ENCODE measurements around the gene KATNAL1.
"Not testable (repeated sequence)": the region's sequence is repeated elsewhere in the genome, so short reads cannot be mapped to it uniquely, and the experiment has no call there.

KATNAL1 gene

DNA sequence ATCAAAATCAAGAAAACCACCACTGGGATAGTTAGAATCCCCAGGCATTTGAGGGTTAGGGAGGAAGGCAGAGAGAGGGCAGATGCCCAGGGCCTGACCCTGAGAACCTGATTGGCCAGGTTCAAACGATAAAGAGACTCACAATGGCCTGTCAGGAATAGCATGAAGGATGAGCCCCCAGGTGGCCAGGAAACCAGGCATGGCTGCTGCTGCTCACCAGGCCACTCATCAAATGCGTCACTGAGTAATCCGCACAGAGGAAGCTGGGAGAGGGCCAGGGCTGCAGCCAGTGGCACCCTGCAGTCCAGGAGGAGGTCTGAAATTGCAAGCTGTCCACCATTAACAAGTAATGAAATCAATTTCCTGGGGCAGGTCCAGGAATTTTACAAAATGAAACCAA is 111.3 kb downstream of the KATNAL1 start:
- no peak for DNase-seq

GRCh38 chr13:30194906-30195305 is 112.4 kb downstream of the KATNAL1 start:
- DNase-seq: no peak

- no peak for DNase-seq
Observed at GRCh38 chr13:30193279-30194234, 113.8 kb downstream of the KATNAL1 start.

- DNase-seq: peak; percentile 89
Observed at GRCh38 chr13:30192320-30193093, 114.8 kb downstream of the KATNAL1 start.

DNA sequence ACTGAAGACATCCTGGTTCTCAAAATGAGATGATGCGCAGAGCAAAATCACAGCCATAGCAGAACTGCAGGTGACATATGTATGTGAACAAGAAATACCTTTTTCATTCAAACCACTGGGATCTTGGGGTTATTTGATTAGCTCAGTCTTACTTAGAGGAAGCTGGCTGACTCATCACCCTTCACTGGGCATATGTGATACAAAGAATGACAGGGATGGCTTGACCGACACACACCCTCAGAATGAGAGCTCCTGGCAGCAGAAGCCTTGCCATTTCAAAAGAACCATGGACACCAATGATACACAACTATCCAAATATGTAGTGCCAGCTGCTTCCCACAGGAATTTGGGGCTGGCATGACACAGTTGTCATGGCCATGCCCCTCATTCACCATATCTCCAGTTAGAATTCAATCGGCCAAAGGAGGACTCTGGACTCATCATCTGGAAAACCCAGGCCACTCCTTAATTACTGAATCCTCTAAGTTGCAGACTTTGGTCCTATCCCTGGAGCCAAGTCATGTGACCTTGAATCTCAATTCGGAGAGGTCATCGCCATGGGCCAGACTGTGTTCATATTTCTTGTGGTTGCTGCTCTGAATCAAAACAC is 115.8 kb downstream of the KATNAL1 start:
- DNase-seq: no peak

DNA sequence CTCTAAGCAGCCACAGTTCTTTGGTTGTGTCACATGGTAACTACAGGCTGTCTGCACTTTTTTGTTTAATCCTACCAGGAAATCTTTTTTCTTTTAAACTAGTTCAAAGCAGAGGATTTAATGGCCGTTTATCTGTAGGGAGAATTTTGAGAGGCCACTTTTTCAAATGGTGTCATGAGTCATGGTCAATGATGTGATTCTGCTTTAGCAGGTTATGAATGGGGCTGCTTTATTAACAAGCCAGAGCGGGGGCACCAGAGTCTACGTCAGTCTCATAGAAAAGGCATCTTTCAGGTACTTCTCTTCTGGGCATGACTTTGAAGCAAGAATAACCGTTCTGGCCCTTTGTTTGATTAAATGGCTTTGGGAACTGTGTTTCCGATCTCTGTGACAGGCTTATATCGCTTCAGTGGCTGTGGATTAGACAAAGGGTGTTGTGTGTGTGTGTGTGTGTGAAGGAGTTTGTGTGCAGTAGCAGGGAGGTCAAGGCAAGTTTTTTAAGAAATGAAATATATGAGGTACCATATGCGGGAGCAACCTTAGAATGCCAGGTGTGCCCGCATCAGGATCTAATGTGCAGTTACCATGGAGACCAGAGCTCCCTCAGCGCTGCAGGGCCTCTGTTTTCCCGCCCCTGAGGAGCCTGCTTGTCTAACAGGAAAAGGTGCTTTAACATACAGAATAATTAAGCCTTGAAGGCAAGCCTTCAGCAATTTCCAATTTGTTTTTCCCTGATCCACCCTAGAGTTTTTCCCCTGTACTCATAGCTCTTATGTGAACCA is 120.5 kb downstream of the KATNAL1 start:
- DNase-seq: no peak

- DNase-seq: no peak
Observed at GRCh38 chr13:30181888-30182651, 125.3 kb downstream of the KATNAL1 start.

DNA sequence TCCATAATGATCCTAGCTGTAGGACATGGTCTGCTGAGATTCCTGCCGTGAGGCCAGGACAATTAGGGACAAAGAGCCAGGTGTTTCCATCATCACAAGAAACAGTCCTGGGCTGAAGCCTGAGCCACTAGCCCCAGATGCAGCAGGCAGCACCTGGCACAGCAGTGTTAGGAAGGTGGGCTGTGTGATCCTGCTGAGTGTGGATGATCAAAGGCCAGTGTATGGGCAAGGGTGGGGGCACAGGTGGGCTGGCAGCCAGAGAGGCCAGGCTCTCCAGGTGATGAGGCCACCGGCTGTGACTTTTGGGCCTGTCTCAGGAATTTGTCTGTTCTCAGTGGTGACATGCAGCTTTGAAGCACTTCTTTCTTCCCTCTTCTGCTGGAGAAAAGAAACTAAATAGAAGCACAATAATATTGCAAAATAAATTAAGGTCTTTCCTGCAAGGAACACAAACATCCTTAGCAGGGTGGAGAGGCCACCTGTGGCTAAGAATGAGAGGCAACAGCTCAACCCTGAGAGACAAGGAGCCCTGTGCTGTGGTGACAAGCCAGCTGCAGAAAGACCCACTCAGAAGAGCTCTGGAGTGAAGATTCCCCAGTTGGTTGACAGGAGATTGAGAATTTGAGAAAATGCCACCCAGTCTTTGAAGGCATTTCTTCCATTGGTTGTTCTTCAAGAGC is 127.6 kb downstream of the KATNAL1 start:
- DNase-seq: no peak

GRCh38 chr13:30178976-30179375 is 128.4 kb downstream of the KATNAL1 start:
- no peak for DNase-seq

GRCh38 chr13:30175166-30175565 is 132.2 kb downstream of the KATNAL1 start:
- DNase-seq: no peak

- not testable (repeated sequence) for DNase-seq
Observed at GRCh38 chr13:30174250-30174649, 133.1 kb downstream of the KATNAL1 start.

DNA sequence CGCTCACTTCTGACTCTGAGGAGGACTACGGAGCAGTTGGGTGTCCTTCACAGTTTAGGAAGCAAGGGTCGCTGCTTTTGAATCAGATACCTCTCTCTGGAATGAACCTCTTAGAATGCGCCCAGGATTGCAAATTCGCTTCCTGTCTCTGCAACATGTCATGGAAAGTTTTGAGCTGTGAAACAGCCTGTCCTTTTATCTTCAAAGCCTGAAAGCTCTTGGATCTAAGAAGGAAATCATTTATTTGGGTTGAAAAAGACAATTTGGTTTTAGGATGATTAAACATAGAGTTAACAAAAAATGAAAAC is 134.1 kb downstream of the KATNAL1 start:
- no peak for DNase-seq

GRCh38 chr13:30172593-30173302 is 134.6 kb downstream of the KATNAL1 start:
- DNase-seq: no peak

GRCh38 chr13:30170569-30170968 is 136.8 kb downstream of the KATNAL1 start:
- DNase-seq: no peak

- no peak for DNase-seq
Observed at GRCh38 chr13:30169442-30169841, 137.9 kb downstream of the KATNAL1 start.

DNA sequence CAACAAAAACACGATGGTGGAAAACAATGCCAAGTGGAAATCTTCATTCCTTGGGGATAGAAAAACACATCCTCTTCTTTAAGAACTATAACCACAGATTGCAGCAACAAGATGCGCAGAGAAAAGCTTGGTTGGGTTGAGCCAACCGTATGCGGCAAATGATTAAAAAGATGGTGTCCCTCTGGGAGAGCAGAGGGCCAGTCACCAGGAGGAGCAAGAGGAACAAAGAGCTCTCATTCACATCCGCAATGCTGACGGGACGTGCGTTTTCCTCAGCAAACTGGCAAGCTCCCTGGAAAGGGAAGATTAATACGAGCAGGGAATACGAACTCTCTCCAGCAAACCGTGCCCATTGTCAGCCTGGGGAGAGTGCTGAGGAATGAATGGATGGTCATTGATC is 141.6 kb downstream of the KATNAL1 start:
- no peak for DNase-seq

DNA sequence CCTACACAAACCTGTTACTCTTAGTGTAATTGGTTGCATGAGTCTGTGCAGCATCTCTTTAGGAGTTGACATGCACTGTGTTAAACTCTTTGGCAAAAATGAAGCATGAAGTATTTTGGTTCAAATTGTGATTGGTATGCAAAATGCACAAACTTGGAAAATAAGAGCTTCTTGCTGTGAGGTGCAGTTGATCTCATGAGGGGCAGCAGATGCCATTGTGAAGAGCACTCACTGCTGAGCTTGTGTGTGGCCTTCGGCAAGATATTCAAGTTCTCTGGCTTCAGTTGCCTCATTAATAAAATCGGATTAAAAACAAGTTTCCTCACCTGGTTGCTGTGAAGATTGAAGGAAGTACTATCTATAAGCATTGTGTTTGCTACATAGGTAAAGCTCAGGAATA is 142.3 kb downstream of the KATNAL1 start:
- no peak for DNase-seq

GRCh38 chr13:30164146-30164545 is 143.2 kb downstream of the KATNAL1 start:
- DNase-seq: no peak

DNA sequence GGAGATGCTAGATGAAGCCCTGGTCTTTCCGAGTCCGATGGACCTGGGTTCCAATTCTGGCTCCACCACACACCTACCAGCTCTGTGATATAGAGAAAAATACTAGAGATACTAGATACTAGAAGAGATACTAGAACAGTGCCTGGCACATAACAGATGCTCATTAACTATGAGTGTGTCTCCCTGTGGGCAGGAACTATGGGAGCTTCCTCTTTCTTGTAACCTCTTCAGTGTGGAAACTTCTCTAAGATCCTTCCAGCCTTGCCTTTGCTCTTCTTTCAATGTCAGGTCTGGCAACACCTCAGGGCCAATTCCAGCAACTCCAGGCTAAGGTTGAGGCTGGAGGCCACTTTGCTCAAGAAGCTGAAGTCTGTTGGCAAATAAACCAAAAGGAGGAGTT is 143.9 kb downstream of the KATNAL1 start:
- no peak for DNase-seq

DNA sequence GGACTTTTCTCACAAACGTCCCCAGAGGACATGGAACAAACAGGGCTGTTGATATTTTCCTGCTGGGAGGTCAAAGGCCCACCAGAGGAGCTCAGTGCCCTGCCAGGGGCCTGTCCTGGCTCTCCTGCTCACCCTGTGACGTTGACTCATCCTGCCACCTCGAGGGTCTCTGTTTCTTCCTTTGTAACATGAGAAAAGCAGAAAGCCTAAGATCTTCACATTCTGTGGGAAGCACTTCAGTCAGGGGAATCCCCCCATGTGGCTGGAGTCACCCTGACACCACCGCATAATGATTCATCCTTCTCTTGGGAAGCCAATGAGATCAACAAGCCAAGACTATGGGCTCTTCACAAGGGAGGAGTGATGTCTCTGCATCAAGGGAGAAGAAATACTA is 147.9 kb downstream of the KATNAL1 start:
- DNase-seq: no peak

Data from RPMI8226 (cell line).